GM12864 (cell line): ENCODE data around the gene PHYKPL.
"Not testable (repeated sequence)": the region's sequence is repeated elsewhere in the genome, so short reads cannot be mapped to it uniquely, and the experiment has no call there.

ENCODE experiments used
- DNase-seq: peaks from one replicate; pipeline ENCODE4 v3.0.0-alpha.2; 2011; ENCODE audit warnings: low read depth
- H3K4me3 ChIP-seq: 2 replicates; pipeline ENCODE4 v1.5.1; 2011; ENCODE audit warnings: mild to moderate bottlenecking, low read depth, low read length, control low read depth
- CTCF ChIP-seq: IDR thresholded peaks from 2 replicates; pipeline ENCODE4 v1.5.1; 2011; ENCODE audit warnings: low read depth, mild to moderate bottlenecking, moderate library complexity, low read length, control low read depth, inconsistent platforms; ENCODE audit errors: missing control alignments

PHYKPL gene

GRCh38 chr5:178245389-178245788, 12.8 kb upstream of the PHYKPL start:
- no peak for TF ChIP-seq CTCF
- H3K4me3 ChIP-seq, result no peak overlapping the region
- no peak for DNase-seq

DNA sequence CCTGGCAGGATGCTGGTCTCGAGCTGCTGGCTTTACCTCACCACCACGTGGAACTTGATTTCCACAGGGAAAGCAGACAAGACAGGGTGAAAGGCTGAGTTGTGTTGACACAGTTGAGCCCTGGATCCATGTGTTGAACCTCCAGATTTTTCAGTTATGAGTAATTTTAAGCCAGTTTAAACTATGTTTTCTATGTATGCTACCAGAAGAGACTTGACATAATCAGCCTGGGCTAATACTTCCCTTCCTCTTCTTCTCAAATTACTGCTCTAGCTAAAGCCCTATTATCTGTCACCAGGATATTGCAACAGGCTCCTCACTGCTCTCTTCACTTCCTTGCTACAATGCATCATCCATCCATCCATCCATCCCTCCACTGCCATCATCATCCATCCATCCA, 12.0 kb upstream of the PHYKPL start:
- DNase-seq, result no peak

GRCh38 chr5:178242416-178242815, 9.8 kb upstream of the PHYKPL start:
- H3K4me3 ChIP-seq, result no peak overlapping the region
- DNase-seq, result no peak
- no peak for TF ChIP-seq CTCF

More for the DNA sequence above, 12.0 kb upstream of the PHYKPL start:
- no peak for TF ChIP-seq CTCF
- H3K4me3 ChIP-seq, result no peak overlapping the region

GRCh38 chr5:178241688-178242231, 9.2 kb upstream of the PHYKPL start:
- H3K4me3 ChIP-seq, result no peak overlapping the region
- TF ChIP-seq CTCF, result no peak
- no peak for DNase-seq

GRCh38 chr5:178241231-178241663, 8.6 kb upstream of the PHYKPL start:
- no peak for DNase-seq
- TF ChIP-seq CTCF, result no peak
- no peak overlapping the region for H3K4me3 ChIP-seq

DNA sequence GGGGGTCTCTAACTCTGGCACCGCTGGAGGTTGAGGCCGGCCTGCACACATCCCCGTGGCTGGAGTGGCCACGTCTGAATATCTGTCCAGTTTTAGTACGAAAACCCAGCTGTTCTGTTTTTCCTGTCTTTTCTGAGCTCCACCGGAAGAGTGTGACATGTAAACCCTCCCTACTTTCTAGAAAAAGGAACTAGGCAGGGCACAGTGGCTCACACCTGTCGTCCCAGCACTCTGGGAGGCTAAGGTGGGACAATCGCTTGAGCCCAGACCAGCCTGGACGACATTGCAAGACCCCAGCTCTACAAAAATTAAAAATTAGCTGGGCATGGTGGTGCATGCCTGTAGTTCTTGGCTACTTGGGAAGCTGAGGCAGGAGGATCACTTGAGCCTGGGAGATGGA, 8.2 kb upstream of the PHYKPL start:
- no peak for TF ChIP-seq CTCF
- no peak overlapping the region for H3K4me3 ChIP-seq
- no peak for DNase-seq

- DNase-seq, result no peak
- no peak for TF ChIP-seq CTCF
- no peak overlapping the region for H3K4me3 ChIP-seq
These were observed 7.7 kb upstream of the PHYKPL start for GRCh38 chr5:178240341-178240741.

DNA sequence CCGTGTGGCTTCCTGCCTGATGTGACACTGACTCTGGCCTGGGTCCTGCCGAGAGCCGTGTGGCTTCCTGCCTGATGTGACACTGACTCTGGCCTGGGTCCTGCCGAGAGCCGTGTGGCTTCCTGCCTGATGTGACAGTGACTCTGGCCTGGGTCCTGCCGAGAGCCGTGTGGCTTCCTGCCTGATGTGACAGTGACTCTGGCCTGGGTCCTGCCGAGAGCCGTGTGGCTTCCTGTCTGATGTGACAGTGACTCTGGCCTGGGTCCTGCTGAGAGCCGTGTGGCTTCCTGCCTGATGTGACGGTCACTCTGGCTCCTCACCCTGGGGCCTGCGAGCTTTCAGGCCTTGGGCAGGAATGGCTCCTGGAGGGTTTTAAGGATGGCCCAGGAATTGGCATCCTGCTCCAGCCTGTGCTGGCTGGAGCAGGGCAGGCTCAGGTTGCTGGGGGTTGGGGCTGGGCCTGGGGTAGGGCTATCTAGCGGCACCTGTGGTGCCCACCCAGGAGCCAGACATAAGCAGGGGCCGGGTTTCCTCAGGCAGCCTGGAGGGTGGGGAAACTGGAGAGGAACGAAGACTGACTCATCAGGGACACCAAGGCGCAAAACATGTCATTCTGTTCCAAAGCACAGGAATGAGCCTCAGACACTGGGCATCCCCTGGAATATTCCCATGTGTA, 7.2 kb upstream of the PHYKPL start:
- not testable (repeated sequence) for DNase-seq, H3K4me3 ChIP-seq
